GM12875 (cell line): ENCODE results near the gene BTBD7.

Experiments used
- H3K4me3 ChIP-seq: one replicate; pipeline ENCODE4 v1.5.1; 2011; ENCODE audit warnings: low read depth, low read length, control low read depth
- TF ChIP-seq, protein P1 (sequence below): IDR thresholded peaks from 2 replicates; pipeline ENCODE4 v1.5.1; 2011; ENCODE audit warnings: low read depth, mild to moderate bottlenecking, control low read depth, inconsistent platforms, low read length, moderate library complexity, borderline replicate concordance; ENCODE audit not compliant: insufficient read depth

BTBD7 gene

DNA sequence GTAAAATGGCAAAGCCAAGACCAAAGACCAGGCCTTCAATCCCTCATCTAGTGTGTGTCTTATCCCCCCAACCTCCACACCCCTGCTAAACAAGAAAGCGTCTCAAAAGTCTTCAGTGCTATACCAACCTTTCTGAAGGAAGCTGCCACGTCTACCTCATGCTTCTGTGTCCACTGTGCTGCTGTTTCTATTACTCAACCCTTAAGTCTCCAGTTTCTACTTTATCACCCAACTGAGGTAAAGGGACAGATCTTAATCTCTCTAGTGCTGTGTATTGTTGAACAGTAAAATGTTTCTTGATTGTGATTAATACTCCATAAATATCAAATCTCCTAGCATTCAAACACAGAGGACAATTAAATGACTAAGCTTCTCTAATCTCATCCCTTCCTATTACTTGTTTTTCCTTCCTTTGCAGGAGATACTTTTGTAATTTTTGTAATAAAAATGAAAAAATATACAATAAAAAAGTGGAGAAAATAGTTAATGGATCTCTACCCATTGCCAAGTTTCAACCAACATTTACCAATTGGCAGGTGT is 23.3 kb downstream of the BTBD7 start:
- no peak overlapping the region for H3K4me3 ChIP-seq
- TF ChIP-seq, protein P1, sequence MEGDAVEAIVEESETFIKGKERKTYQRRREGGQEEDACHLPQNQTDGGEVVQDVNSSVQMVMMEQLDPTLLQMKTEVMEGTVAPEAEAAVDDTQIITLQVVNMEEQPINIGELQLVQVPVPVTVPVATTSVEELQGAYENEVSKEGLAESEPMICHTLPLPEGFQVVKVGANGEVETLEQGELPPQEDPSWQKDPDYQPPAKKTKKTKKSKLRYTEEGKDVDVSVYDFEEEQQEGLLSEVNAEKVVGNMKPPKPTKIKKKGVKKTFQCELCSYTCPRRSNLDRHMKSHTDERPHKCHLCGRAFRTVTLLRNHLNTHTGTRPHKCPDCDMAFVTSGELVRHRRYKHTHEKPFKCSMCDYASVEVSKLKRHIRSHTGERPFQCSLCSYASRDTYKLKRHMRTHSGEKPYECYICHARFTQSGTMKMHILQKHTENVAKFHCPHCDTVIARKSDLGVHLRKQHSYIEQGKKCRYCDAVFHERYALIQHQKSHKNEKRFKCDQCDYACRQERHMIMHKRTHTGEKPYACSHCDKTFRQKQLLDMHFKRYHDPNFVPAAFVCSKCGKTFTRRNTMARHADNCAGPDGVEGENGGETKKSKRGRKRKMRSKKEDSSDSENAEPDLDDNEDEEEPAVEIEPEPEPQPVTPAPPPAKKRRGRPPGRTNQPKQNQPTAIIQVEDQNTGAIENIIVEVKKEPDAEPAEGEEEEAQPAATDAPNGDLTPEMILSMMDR: no peak

DNA sequence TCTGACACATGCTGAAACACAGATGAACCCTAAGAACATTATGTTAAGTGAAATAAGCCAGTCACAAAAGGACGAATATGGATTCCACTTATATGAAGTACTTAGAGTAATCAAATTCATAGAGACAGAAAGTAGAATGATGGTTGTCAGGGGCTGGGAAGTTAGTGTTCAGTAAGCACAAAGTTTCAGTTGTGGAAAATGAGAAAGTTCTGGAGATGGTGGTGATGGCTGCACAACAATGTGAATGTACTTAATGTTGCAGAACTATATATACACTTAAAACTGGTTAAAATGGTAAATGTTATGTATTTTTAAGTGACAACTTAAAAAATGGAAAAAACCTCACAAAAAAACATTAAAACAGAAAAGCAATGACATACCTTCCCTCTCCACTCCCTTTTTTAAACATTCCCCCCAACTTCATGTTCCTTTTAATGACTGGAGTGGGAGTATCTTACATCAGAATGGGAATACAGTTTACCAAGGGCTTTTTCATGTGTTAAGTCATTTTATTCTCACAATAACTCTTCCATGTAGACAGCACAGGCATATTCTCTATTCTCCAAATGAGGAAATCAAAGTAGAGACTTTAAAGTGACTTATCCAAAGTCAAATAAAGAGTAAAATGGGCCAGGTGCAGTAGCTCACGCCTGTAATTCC is 24.0 kb downstream of the BTBD7 start:
- no peak overlapping the region for H3K4me3 ChIP-seq
- TF ChIP-seq, protein P1: no peak

DNA sequence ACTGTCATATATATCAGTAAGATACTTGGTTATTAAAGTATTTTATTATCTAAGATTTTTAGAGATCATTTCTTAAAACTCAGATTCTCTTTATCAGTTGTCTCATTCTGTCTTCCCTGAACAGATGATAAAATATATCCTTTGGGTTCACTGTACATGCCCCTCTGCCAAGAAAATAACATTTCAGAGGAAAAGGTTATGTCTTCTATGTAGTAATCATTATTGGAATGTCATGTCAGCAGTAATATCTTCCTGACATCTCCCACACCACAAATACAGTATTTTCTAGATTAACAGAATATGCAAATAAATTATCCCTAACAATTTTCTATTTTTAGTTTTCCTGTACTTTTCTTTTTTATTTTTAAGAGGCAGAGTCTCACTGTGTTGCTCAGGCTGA is 26.0 kb downstream of the BTBD7 start:
- TF ChIP-seq, protein P1: no peak
- H3K4me3 ChIP-seq: no peak overlapping the region

DNA sequence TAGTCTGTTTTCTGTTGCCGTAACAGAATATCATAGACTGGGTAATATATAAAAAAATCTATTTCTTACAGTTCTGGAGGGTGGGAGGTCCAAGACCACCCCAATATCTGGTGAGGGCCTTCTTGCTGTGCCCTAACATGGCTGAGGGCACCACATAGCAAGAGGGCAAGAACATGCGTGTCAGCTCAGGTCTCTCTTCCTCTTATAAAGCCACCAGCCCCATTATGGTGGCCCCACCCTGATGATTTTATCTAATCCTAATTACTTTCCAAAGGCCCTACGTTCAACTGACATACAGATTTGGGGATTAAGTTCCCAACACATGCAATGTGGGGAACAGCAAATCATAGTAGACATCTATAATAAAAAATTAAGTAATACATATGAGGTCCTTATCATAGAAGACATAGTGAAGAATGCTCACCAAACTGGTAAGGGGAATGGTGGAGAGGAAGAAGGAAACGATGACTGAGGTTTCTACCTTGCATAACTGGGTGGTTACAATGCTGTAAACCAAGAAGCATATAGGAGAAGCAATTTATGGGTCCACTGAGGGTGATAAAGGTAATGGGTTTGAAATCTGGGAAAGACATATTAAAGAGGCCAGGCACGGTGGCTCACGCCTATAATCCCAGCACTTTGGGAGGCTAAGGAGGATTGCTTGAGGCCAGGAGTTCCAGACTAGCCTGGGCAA is 27.0 kb downstream of the BTBD7 start:
- H3K4me3 ChIP-seq: no peak overlapping the region
- TF ChIP-seq, protein P1: no peak

DNA sequence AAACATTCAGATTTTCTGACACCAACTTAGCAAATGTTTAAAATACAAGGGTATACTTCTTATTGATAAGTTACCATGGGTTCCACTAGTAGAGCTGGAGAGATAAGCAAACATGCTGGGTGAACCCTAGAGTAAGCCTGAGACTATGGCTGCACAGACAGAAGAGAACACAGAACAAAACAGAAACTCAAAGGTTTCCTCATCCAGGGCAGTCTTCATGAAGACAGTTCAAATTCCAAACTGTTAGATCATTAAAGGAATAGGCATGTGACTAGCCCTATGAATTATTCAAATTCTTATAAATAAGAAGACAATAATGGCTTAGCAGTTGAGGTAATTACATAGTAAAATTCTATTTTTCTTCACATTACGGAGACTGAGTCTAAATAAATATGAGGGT is 28.1 kb downstream of the BTBD7 start:
- TF ChIP-seq, protein P1: no peak
- H3K4me3 ChIP-seq: no peak overlapping the region

DNA sequence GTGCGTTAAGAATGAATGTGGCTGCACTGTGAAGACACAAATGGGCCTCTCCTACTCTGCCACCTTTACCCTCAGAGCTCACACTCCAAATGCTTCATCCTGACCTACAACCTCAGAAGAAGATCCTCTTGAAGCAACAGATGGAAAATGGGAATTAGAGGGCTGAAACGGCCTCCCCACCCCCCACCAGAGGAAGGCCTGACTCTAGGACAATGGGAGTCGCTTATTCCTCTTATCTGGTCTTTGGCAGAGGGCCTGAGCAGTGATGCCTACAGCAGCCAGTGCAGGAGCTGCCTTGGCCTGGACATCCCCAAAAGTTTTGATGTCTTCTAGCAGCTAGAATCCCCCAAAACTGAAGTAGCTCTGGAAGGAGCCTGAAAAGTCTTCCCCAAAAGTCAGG is 29.2 kb downstream of the BTBD7 start:
- TF ChIP-seq, protein P1: no peak
- no peak overlapping the region for H3K4me3 ChIP-seq
